HEK293 (cell line): ENCODE results near the gene CACNA2D3.

Experiments used
- CTCF ChIA-PET: fragments of 350-600 bp; formaldehyde crosslinking; extraction: SDS; loops from one replicate; lab custom pipeline; 2021; ENCODE audit warnings: antibody characterized with exemption; lab: Yijun Ruan, JAX
- POLR2A ChIA-PET: fragments of 300-600 bp; formaldehyde crosslinking; extraction: SDS; loops from one replicate; lab custom pipeline; 2020; ENCODE audit warnings: antibody characterized with exemption, inconsistent platforms; lab: Yijun Ruan, JAX
- H3K27ac ChIP-seq: fragments of 200-500 bp; sonication (Bioruptor generic); 2 replicates; pipeline ENCODE4 v1.5.1; 2014; ENCODE audit warnings: low read depth, low read length, control low read depth, inconsistent platforms; ENCODE audit errors: extremely low read depth
- H3K36me3 ChIP-seq, 2 experiments: fragments of 200-500 bp in 1 of 2; sonication (Bioruptor generic) in 1 of 2; 1 replicate in 1 of 2; 2 replicates in 1 of 2; pipeline ENCODE4 v1.5.1; 2014 to 2017; ENCODE audit warnings: inconsistent platforms in 2 of 2, low read length in 2 of 2; ENCODE audit not compliant: control insufficient read depth in 2 of 2, insufficient read depth in 1 of 2
- H3K4me1 ChIP-seq: fragments of 200-500 bp; sonication (Bioruptor generic); 2 replicates; pipeline ENCODE4 v1.5.1; 2014; ENCODE audit warnings: mild to moderate bottlenecking, low read length, inconsistent platforms; ENCODE audit not compliant: control insufficient read depth, insufficient read depth
- H3K4me3 ChIP-seq: 2 replicates; pipeline ENCODE4 v1.5.1; 2011; ENCODE audit warnings: low read depth, mild to moderate bottlenecking, control low read depth, low read length, moderate library complexity
- H3K9me3 ChIP-seq: fragments of 200-500 bp; sonication (Bioruptor generic); 2 replicates; pipeline ENCODE4 v1.5.1; 2014; ENCODE audit warnings: low read depth, low read length, inconsistent platforms; ENCODE audit not compliant: control insufficient read depth, insufficient read depth
- GLI2 ChIP-seq: fragments of 450-650 bp; formaldehyde crosslinking; IDR thresholded peaks from 2 replicates; pipeline ENCODE4; 2017; ENCODE audit warnings: missing biosample characterization, missing genetic modification characterization, low read depth, borderline replicate concordance
- MZF1 ChIP-seq: fragments of 450-650 bp; formaldehyde crosslinking; IDR thresholded peaks from 2 replicates; pipeline ENCODE4 v1.5.1; 2017; ENCODE audit warnings: missing biosample characterization, missing genetic modification characterization, borderline replicate concordance
- PRDM4 ChIP-seq: fragments of 450-650 bp; formaldehyde crosslinking; IDR thresholded peaks from 2 replicates; pipeline ENCODE4 v1.5.1; 2017; ENCODE audit warnings: missing biosample characterization, missing genetic modification characterization
- PRDM6 ChIP-seq: fragments of 450-650 bp; formaldehyde crosslinking; IDR thresholded peaks from 2 replicates; pipeline ENCODE4 v1.5.1; 2017; ENCODE audit warnings: missing biosample characterization, missing genetic modification characterization
- RBAK ChIP-seq: fragments of 450-650 bp; formaldehyde crosslinking; IDR thresholded peaks from 2 replicates; pipeline ENCODE4 v1.5.1; 2016; ENCODE audit warnings: missing biosample characterization, missing genetic modification characterization
- REST ChIP-seq: fragments of 450-650 bp; formaldehyde crosslinking; IDR thresholded peaks from 2 replicates; pipeline ENCODE4 v1.5.1; 2016; ENCODE audit warnings: missing biosample characterization, missing genetic modification characterization
- SETDB1 ChIP-seq: IDR thresholded peaks from one replicate; pipeline ENCODE4 v1.6.1; 2017; ENCODE audit warnings: mild to moderate bottlenecking, low read length, moderate library complexity, mixed read lengths; ENCODE audit not compliant: insufficient read length
- SP2 ChIP-seq: fragments of 450-650 bp; formaldehyde crosslinking; IDR thresholded peaks from 2 replicates; pipeline ENCODE4 v1.5.1; 2016; ENCODE audit warnings: missing biosample characterization, missing genetic modification characterization
- SP7 ChIP-seq: fragments of 450-650 bp; formaldehyde crosslinking; IDR thresholded peaks from 2 replicates; pipeline ENCODE4 v1.5.1; 2016; ENCODE audit warnings: missing biosample characterization, missing genetic modification characterization
- ZFP41 ChIP-seq: fragments of 450-650 bp; formaldehyde crosslinking; IDR thresholded peaks from 2 replicates; pipeline ENCODE4 v1.5.1; 2016; ENCODE audit warnings: missing biosample characterization, missing genetic modification characterization, borderline replicate concordance
- ZNF23 ChIP-seq: fragments of 450-650 bp; formaldehyde crosslinking; IDR thresholded peaks from 2 replicates; pipeline ENCODE4 v1.5.1; 2016; ENCODE audit warnings: missing biosample characterization, missing genetic modification characterization, borderline replicate concordance
- ZNF24 ChIP-seq: fragments of 450-650 bp; formaldehyde crosslinking; IDR thresholded peaks from 2 replicates; pipeline ENCODE4 v1.5.1; 2016; ENCODE audit warnings: missing biosample characterization, missing genetic modification characterization
- ZNF354C ChIP-seq: fragments of 450-650 bp; formaldehyde crosslinking; IDR thresholded peaks from 2 replicates; pipeline ENCODE4 v1.5.1; 2016; ENCODE audit warnings: missing biosample characterization, missing genetic modification characterization, low read depth, borderline replicate concordance
- ZNF366 ChIP-seq: fragments of 450-650 bp; formaldehyde crosslinking; conservative IDR thresholded peaks from 2 replicates; pipeline ENCODE4 v1.5.1; 2016; ENCODE audit warnings: missing biosample characterization, missing genetic modification characterization
- ZNF426 ChIP-seq: fragments of 450-650 bp; formaldehyde crosslinking; IDR thresholded peaks from 2 replicates; pipeline ENCODE4 v1.5.1; 2017; ENCODE audit warnings: missing biosample characterization, missing genetic modification characterization, mild to moderate bottlenecking, inconsistent platforms, moderate library complexity
- ZNF48 ChIP-seq: fragments of 450-650 bp; formaldehyde crosslinking; IDR thresholded peaks from 2 replicates; pipeline ENCODE4 v1.5.1; 2016; ENCODE audit warnings: missing biosample characterization, missing genetic modification characterization
- ZNF501 ChIP-seq: fragments of 450-650 bp; formaldehyde crosslinking; IDR thresholded peaks from 2 replicates; pipeline ENCODE4 v1.5.1; 2016; ENCODE audit warnings: missing biosample characterization, missing genetic modification characterization
- ZNF513 ChIP-seq: fragments of 450-650 bp; IDR thresholded peaks from 2 replicates; pipeline ENCODE4 v1.5.1; 2018; ENCODE audit warnings: missing biosample characterization, missing genetic modification characterization
- ZNF521 ChIP-seq: fragments of 450-650 bp; formaldehyde crosslinking; IDR thresholded peaks from 2 replicates; pipeline ENCODE4 v1.5.1; 2017; ENCODE audit warnings: missing biosample characterization, mild to moderate bottlenecking, missing genetic modification characterization
- ZNF660 ChIP-seq: fragments of 450-650 bp; IDR thresholded peaks from 2 replicates; pipeline ENCODE4 v1.5.1; 2018; ENCODE audit warnings: missing biosample characterization, mild to moderate bottlenecking, missing genetic modification characterization
- ZNF792 ChIP-seq: fragments of 450-650 bp; formaldehyde crosslinking; IDR thresholded peaks from 2 replicates; pipeline ENCODE4 v1.5.1; 2016; ENCODE audit warnings: missing biosample characterization, missing genetic modification characterization
- ZNF830 ChIP-seq: fragments of 450-650 bp; IDR thresholded peaks from 2 replicates; pipeline ENCODE4 v1.5.0; 2018; ENCODE audit warnings: missing biosample characterization, missing genetic modification characterization, low read depth, mild to moderate bottlenecking, moderate library complexity
- TF ChIP-seq, protein P1 (sequence below): IDR thresholded peaks from 2 replicates; pipeline ENCODE4 v1.6.1; 2011; ENCODE audit warnings: mild to moderate bottlenecking, low read depth, low read length, borderline replicate concordance

Gene CACNA2D3

GRCh38 chr3:54845551-54845950 is 723.2 kb downstream of the CACNA2D3 start:
- Histone ChIP-seq H3K4me3 (no peak overlapping the region), H3K36me3 (no peaks in the 10 kb centered on the region), H3K9me3 (no peaks in the 10 kb centered on the region), H3K4me1 (no peaks in the 10 kb centered on the region), H3K27ac (no peak overlapping the region)
- TF ChIP-seq ZNF426 (no peak), ZNF830 (tag by site-specific recombination) (no peak), MZF1 (tag by site-specific recombination) (no peak), ZNF501 (tag by site-specific recombination) (no peak), GLI2 (tag by site-specific recombination) (no peak), ZNF521 (tag by site-specific recombination) (no peak), REST (tag by site-specific recombination) (no peak), ZFP41 (tag by site-specific recombination) (no peak), ZNF354C (no peak), ZNF513 (tag by site-specific recombination) (no peak), ZNF660 (no peak), SETDB1 (no peak), SP7 (tag by site-specific recombination) (no peak)
- TF ChIP-seq, protein P1, sequence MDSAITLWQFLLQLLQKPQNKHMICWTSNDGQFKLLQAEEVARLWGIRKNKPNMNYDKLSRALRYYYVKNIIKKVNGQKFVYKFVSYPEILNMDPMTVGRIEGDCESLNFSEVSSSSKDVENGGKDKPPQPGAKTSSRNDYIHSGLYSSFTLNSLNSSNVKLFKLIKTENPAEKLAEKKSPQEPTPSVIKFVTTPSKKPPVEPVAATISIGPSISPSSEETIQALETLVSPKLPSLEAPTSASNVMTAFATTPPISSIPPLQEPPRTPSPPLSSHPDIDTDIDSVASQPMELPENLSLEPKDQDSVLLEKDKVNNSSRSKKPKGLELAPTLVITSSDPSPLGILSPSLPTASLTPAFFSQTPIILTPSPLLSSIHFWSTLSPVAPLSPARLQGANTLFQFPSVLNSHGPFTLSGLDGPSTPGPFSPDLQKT, result no peak
- CTCF ChIA-PET, result interaction anchor here (1.4 kb wide), 1 partner anchor 9 kb away, joined by 3 read pairs; no protein-coding TSS in a partner anchor
- POLR2A ChIA-PET, result no interaction called here

DNA sequence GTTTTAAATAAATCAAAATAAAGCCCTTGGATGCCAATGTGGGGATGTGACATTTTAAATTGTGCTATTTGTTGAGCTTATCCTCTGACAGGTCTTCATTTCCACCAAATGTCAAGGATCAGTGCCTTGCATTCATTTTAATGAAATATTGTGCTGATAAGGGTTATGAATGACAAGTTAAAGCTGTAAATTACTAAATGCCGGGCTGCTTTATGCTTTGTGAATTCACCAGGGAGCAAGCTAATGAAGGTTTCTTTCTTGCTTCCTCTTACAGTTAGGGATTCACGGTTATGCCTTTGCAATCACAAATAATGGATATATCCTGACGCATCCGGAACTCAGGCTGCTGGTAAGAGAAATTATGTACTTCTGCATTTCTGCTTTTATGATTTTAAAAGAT is 723.8 kb downstream of the CACNA2D3 start:
- Histone ChIP-seq H3K4me3 (no peak overlapping the region), H3K36me3 (no peaks in the 10 kb centered on the region), H3K4me1 (no peaks in the 10 kb centered on the region), H3K9me3 (no peaks in the 10 kb centered on the region), H3K27ac (no peak overlapping the region)
- ChIA-PET POLR2A (no interaction called here), CTCF (interaction anchor here (1.4 kb wide), 1 partner anchor 8 kb away, joined by 3 read pairs; no protein-coding TSS in a partner anchor)
- TF ChIP-seq RBAK, result no peak
- TF ChIP-seq SETDB1, result no peak
- no peak for TF ChIP-seq ZNF23 (tag by site-specific recombination)
- TF ChIP-seq PRDM6 (tag by site-specific recombination), result no peak
- TF ChIP-seq ZNF792 (tag by site-specific recombination), result no peak
- no peak for TF ChIP-seq SP2 (tag by site-specific recombination)
- TF ChIP-seq ZNF24 (tag by site-specific recombination), result no peak
- no peak for TF ChIP-seq ZNF48
- TF ChIP-seq ZNF366, result no peak
- no peak for TF ChIP-seq PRDM4
